Activated CD8-positive, alpha-beta memory T cell treated with anti-CD3 and anti-CD28 coated beads, Interleukin-2, amount 50 U/mL, for 24 hours (primary cell): ENCODE data around the gene MIB2.
"Not testable (repeated sequence)": the region's sequence is repeated elsewhere in the genome, so short reads cannot be mapped to it uniquely, and the experiment has no call there.

Experiments
- DNase-seq: peaks from one replicate; pipeline ENCODE4 v3.0.0-alpha.2; 2020; ENCODE audit errors: extremely low read depth

MIB2 gene

GRCh38 chr1:1615256-1616044 is at the start of gene MIB2:
TSS of gene MIB2 (plus strand) at chr1:1615500. CDS start at chr1:1623453, 7,953 bp downstream.
- DNase-seq = peak; percentile 88

- DNase-seq = no peak
Observed at GRCh38 chr1:1567152-1567875, 48.0 kb upstream of the MIB2 start.

- no peak for DNase-seq
Observed at GRCh38 chr1:1567891-1568291, 47.4 kb upstream of the MIB2 start.

GRCh38 chr1:1569341-1569740 is 46.0 kb upstream of the MIB2 start:
- DNase-seq = no peak

GRCh38 chr1:1573843-1574720 is 41.2 kb upstream of the MIB2 start:
- DNase-seq = peak; percentile 18

DNA sequence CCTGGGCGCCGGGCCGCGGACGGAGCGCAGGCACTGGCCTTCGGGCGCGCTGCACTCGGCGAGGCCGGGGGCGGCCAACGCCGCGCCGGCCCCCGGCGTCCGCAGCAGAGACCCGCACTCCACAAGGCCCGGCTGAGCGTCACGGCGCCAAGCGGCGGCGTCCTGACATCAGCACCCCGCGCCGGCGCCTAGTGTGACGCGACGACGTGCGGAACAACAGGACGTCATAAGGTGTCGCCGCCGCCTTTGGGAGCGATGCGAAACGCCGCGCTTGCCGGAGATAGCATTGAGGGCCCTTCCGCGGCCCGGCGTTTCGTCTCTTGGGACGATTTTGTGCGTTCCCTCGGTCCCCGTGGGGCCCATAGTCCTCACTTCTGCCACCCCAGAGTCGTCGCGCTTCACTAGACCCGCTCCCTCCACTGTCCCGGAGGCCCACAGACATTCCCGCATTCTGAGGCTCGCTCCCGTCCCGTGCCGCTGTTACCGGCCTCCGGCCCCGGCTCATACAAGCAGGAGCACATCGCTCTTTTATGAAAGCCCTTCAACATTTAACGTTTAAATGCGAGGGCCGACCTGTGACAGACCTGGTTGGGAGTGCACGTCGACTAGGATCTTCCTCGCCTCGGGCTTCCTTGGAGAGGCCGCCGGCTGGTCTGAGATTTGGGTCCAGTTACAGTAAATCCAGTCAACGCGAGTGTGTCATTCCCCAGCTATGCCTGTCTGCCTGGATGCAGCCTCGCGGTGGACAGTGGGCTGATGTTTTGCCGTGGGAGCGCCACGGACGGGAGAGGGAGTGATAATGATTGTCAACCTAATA is 40.4 kb upstream of the MIB2 start, which contains the start of gene SSU72:
TSS of gene SSU72 (minus strand) at position 143 of the 817 bp plus-strand sequence. CDS start 306 bp downstream, outside the sequence.
- DNase-seq = peak; percentile 80

GRCh38 chr1:1577367-1578011 is 37.8 kb upstream of the MIB2 start:
- DNase-seq = no peak

DNA sequence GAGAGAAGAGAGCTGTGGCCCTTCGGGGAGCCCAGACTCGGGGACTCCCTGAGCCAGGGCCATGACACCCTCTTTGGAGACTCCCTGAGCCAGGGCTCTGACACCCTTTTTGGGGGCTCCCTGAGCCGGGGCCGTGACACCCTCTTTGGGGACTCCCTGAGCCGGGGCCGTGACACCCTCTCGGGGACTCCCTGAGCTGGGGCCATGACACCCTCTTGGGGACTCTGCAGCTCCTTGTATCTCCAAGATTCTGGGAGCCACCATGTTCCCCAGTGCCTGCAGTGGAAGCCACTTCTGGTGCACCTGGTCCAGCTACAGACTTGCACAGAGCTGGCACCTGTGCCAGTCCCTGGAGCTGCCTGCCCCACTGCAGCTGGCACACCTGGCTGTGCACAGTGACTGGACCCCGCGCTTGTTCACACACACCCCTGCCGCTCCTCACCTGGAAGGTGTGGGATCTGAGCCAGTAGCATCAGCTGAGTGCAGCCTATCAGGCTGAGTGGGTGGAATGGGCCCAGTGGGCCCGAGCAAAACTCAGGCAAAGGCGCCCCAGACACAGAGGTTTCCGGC is 36.8 kb upstream of the MIB2 start:
- no peak for DNase-seq

DNA sequence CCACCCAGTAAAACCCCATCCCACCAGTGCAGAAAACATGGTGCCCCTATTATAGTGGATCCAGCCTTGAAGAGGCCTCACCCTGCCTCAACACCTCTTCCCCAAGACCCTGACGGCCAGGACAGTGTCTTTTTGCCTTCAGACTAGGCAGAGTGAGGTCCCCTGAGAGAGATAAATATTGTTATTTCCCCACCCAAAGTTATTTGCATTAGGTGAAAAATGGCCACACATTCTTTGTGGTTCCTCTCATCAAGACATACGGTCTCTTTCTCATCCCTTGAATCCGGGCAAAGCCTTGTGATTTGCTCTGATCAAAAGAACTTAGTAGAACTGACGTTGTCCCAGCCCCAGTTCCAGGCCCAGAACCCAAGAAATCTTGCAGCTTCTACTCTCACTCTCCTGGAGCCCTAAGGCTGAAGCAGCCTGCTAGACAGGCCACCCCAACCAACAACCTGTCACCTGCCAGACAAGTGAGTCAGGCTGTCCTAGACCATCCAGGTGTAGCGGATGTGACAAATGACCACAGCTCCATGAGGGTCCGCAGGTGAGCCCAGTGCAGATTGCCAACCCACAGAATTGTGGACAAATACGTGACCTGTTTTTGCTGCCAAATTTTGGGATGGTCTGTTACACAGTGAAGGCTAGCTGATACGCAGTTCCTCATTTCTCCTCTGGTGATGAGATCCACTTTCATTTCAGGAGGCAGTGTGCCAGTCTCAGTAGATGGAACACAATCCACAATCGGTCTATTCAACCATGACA is 32.5 kb upstream of the MIB2 start:
- DNase-seq = no peak

- no peak for DNase-seq
Observed at GRCh38 chr1:1583347-1584010, 31.8 kb upstream of the MIB2 start.

GRCh38 chr1:1591452-1591851 is 23.8 kb upstream of the MIB2 start:
- DNase-seq = no peak

GRCh38 chr1:1593834-1594601 is 21.3 kb upstream of the MIB2 start:
- DNase-seq = no peak

GRCh38 chr1:1594602-1595260 is 20.6 kb upstream of the MIB2 start:
- DNase-seq = no peak

DNA sequence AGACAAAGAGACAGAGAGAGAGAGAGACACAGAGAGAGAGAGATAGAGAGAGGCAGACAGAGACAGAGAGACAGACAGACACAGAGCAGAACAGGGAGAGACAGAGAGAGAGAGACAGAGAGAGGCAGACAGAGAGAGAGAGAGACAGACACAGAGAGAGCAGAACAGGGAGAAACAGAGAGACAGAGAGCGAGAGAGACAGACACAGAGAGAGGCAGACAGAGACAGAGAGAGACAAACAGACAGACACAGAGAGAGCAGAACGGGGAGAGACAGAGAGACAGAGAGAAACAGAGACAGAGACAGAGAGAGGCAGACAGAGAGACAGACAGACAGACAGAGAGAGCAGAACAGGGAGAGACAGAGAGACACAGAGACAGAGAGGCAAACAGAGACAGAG is 20.0 kb upstream of the MIB2 start:
- not testable (repeated sequence) for DNase-seq

DNA sequence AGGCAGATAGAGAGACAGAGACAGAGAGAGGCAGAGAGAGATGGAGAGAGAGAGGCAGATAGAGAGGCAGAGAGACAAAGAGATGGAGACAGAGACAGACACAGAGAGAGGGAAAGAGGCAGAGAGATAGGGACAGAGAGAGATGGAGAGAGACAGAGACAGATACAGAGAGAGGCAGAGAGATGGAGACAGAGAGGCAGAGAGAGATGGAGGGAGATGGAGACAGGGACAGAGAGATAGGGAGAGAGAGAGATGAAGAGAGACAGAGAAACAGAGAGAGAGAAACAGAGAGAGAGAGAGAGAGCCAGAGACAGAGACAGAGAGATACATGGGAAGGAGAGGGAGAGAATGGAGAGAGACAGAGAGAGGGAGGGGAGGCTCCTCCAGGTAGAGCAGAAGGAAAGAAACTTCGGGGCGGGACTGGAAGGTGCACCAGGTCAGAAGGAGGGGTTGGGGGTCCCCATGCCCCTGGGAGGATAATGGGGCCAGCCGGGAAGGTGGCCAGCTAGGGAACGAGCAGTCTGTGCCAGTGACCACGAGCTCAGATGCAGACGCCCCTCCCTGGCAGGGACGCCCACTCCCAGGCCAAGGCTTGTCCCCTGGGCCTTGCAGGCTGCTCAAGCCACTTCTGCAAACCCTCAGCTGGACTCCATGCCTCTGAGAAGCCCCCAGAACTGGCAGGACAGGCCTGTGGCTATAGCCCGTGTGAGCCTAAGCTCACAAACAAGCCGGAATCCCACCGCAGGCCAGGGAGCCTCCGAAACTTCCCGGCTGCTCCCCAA is 18.6 kb upstream of the MIB2 start:
- no peak for DNase-seq

DNA sequence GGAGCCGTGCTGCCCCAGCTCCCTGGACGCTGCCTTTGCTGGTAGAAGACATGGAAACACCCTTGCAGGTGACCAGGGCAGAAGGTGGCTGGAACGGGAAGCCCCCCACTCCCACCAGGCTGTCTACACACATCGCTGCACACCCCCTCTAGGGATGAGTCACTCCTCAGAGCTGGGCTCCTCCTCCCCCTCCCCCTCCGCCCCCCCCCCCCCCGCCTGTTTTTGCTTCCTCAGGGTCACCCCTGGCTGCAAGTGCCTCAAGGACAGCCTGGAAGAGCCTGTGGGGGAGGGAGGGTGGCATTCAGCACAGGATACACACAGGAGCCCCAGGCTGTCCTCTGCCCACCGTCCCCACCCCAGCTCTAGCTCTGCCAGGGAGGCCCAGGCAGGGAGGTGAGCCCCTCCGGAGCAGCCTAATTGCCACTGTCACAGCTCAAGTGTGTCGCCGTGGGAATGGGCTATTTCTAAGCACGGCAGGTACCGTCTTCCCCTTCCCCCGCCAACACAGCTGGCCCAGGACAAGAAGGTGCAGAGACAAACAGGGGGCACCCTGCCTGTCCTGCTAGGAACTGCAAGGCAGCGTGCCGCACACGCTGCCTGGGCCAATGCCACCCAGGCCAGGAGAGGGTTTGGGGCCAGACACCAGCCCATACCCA is 17.9 kb upstream of the MIB2 start:
- no peak for DNase-seq
